GM21723 (cell line): ENCODE results near the gene RBMXL2.

Source experiments
- ATAC-seq: cut with Tn5 transposase; IDR thresholded peaks from one replicate; pipeline ENCODE4 v1.9.1; 2021; ENCODE audit warnings: mild to moderate bottlenecking, moderate library complexity; ENCODE audit not compliant: unreplicated experiment

Gene RBMXL2

DNA sequence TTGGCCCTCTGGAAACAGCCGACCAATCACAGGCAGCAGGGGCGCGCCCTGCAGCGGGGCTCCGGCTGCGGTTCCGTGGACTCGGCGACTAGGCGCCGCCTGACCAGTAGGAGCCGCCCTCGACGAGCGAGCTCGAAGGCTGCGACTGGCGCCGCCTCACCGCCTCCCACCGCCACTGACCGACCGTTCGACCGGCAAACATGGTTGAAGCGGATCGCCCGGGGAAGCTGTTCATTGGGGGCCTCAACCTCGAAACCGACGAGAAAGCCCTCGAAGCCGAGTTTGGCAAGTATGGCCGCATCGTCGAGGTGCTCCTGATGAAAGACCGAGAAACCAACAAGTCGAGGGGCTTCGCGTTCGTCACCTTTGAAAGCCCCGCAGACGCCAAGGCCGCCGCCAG, at the start of gene RBMXL2:
Gene RBMXL2, plus strand, starts transcription at position 78 of the 400 bp plus-strand sequence. Its CDS starts 123 bp downstream, at position 201.
- no peak for ATAC-seq

DNA sequence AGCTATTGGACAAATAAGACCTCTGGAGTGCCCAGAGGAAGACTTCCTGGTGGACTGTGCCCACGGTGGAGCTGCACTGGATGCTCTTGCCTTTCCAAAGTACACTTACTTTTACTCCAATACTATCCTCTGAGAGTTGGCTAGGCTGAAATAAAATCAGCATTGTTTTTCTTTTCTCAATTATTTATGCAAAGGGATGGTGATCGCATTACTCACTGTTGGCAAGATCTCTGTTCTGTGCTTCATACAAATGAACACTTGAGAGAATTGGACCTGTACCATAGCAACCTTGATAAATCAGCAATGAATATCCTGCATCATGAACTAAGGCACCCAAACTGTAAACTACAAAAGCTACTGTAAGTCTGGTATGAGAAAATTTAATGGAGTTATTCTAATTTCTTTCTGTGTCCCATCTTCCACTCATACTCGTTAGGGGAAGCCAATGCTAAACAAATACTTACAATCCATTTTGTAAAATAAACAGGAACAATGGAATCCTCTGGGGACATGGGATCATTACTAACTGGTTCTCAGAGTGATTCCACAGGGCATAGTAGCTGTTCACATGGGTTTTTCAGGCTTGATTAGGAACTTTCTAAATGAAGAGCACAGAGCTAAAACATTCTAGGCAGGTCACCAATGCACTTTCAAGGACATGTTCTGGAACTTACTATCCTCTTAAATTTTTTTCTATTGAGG, 42.2 kb upstream of the RBMXL2 start:
- no peak for ATAC-seq

DNA sequence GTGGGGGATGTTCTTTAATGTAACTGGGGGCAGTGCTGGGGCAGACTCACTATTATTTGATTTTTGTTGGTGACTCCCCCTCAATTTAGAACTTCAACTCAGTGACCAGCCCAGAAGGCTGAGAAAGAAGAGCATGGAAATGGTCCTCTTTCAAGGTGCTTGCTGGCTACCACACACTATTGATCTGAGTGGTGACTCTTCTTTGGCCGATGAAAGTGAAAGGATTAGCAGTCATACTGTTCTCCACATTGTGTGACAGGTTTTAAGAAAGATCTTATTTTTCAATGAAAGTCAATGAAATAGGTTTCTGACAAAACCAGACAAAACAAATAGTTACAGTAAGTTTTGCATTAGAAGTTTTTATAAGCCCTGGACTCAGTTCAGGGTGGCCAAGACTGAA, 38.6 kb upstream of the RBMXL2 start:
- peak; percentile 69 for ATAC-seq

DNA sequence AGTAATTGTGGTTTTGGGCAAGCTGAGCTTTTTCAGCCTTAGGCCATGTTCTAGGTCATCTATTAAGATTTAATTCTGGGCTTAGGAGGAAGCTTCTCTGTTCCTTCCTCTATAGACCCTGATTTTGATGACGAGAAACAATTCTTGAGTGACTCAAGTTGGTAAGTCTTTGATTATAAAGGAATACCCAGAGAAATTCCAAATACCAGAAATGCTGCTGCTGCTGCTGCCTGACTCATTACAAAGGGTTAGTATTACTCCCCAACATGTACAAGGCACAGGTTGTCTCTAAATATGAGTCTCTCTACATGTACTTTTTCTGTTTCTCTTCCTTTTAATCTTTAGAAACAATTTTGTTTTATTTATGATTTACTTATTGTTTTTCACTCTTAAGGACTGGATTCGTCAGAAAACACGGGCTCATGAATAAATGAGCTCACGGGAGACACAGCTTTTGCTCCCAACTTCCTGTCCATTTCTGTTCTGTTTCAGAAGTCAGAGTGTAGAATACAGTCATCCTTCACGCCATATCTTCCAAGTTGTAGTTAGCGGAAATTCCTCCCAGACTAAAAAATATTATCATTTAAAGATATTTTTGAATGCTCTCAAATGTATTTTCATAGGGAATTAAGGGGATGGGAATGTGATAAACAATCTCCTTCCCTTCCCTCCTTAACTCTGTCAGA, 31.8 kb upstream of the RBMXL2 start:
- no peak for ATAC-seq

DNA sequence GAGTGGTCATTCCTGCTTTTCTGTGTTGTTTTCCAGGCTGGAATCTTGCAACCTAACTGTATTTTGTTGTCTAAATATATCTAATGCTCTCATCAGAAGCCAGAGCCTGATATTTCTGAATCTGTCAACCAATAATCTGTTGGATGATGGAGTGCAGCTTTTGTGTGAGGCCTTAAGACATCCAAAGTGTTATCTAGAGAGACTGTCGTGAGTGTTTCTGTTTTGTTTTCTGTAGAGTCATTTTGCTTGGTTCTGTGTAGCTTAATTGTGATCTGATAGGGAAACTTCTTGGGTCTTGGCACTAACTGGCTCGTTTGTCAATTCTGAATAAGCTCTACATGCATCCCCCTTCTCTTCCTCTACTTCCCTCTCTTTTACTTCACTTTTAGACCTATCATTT, 31.2 kb upstream of the RBMXL2 start:
- ATAC-seq = no peak

DNA sequence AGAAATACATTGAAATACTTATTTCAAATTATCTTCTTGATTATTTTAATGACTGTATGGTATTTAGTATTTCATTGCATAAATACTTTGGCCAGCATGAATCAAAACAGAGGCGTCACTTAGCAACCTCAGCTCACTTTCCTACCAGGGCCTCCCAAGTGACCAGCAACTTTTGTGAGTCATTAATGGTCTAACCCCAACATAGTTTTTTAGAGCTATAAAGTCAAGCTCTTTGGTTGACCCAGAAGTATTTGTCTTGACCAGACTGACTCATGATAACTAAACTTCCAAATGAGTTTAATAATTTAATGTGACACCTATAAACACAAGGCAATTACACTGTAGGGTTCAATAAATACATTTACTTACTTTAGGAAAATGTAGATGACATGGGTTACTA, 27.9 kb upstream of the RBMXL2 start:
- ATAC-seq = no peak

DNA sequence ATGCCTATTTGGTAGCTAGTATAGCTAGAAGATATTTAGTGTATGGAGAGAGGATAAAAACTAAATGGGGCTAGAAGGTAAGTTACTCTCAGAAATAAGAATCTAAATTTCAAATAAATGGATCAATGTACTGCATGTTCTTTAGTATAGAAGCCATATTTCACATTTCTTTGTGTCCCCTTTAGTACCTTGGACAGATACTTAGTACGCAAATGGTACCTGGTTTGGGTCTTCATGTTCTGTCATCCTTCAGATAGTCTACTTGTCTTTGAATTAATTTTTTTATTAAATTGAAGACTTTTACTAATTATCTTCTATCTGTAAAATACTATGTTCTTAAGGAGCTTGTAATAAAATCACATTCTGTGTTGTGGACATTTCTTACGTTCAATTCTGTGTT, 26.3 kb upstream of the RBMXL2 start:
- ATAC-seq = no peak

DNA sequence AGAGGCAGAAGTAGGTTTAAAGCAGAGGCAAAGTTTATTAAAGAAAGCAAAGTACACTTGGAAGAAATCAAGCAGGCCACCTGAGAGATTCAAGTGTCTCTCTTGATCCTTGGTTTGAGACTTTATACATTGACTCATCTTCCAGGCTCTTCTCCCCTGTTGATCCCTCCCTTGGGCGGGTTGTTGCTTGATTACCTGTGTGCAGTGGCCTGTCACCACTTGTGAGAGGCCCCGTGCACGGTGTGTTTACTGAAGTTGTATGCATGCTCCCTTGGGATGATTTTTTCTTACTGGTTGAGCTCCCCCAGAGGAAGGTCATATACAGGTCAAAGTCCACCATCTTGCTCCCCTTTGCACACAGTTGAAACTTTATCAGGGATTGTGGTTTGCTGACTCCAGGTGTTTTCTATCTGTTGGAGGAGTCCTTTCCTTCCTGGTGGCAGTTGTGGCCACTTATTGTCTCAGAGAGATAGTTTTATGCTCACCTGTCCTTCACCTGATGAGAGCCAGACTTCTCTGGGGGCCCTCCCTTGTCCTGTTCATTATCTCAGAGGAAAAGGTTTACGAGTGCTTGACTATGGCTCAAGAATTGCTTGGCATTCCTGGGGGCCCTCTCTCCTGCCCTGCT, 16.3 kb upstream of the RBMXL2 start:
- ATAC-seq = no peak

DNA sequence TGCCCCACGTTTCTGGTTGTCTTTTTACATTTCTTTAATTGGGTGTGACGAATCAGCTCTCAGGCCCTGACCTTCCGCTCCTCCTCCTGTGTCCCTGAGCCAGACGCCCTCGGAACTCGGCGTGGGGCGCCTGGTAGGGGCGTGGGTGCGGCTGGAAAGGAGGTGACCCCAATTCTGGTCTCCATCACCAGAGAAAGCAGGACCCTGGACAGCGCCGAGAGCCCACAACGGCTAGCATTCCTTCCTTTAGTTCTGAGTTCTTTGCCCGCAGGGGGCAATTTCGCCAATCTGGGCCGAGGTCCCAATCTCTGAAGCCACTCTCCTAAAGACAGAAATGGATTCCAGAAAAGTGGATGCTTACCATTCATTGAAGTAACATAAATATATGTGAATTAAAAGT, 11.7 kb upstream of the RBMXL2 start:
- no peak for ATAC-seq

DNA sequence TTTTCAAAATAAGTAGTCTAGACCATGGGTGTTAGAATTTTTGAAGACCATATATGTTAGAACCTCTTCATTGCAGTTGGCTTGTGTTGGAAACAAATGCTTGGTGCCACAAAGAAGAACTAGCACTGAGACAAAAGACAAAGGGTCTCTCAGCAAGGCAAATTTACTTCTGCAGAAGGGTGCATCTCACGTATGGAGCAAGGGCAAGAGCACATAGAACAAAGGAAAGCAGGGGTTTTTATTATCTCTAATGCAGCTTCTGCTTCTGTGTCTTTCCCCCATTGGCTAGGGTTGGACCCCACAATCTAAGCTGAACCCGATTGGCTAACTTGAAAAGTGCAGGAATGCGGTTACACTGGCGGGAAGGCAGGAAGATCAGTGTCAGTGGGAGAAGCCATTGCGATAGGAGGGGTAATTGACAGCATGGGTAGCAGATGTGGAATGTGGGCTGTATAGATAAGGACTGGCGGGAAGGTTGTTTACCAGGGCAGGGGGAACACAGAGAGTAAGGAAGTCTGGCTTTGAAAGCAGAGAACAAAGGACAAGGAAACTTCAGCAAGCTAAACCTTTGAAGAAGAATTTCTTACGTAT, 9.2 kb upstream of the RBMXL2 start:
- ATAC-seq = no peak

DNA sequence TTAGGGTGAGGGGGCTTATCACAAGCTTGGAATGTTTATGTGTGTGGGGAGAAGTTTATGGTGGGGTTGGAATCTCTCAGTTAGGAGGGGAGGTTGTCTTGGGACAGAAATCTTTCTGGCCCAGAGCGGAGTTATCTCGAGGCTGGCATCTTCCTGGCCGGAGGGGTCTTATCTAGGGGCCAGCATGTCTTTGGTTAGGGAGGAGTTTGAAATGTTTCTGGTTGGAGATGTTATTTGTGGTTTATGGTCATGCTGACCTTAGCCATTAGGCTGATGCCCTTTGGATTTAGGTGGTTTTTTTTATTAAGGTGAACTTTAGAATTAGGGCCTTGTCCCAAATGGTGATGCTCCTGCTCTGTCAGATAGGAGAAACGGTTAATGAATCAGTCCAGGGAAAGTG, 7.9 kb upstream of the RBMXL2 start:
- ATAC-seq = no peak

DNA sequence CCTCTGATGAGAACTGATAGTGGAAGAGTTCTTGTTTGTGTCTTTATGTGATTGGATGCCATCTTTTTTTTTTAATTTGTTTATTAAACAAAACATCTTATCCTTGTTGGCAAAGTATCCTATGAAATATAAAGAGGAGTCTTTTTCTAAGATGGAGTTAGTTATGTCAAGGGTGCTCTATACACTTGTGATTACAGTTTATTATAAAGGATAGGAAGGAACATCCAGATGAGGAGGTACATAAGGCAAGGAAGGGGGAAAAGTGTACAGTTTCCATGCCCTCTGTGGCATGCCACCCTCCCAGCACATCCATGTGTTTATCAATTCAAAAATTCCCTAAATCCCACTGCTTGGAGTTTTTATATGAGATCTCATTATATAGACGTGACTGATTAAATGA, 7.4 kb upstream of the RBMXL2 start:
- ATAC-seq = no peak

DNA sequence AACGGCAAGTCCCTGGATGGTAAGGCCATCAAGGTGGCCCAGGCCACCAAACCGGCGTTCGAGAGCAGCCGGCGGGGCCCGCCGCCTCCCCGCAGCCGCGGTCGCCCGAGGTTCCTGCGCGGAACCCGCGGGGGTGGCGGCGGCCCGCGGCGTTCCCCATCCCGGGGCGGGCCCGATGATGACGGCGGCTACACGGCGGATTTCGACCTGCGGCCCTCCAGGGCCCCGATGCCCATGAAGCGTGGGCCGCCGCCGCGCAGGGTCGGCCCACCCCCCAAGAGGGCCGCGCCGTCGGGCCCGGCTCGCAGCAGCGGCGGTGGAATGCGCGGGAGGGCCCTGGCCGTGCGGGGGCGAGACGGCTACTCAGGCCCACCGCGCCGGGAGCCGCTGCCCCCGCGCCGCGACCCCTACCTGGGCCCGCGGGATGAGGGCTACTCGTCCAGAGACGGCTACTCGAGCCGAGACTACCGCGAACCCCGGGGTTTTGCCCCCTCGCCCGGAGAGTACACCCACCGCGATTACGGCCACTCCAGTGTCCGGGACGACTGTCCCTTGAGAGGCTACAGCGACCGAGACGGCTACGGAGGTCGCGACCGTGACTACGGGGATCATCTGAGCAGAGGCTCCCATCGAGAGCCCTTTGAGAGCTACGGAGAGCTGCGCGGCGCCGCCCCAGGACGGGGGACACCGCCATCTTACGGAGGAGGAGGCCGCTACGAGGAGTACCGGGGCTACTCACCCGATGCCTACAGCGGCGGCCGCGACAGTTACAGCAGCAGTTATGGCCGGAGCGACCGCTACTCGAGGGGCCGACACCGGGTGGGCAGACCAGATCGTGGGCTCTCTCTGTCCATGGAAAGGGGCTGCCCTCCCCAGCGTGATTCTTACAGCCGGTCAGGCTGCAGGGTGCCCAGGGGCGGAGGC, 792 bp downstream of the RBMXL2 start:
- no peak for ATAC-seq

DNA sequence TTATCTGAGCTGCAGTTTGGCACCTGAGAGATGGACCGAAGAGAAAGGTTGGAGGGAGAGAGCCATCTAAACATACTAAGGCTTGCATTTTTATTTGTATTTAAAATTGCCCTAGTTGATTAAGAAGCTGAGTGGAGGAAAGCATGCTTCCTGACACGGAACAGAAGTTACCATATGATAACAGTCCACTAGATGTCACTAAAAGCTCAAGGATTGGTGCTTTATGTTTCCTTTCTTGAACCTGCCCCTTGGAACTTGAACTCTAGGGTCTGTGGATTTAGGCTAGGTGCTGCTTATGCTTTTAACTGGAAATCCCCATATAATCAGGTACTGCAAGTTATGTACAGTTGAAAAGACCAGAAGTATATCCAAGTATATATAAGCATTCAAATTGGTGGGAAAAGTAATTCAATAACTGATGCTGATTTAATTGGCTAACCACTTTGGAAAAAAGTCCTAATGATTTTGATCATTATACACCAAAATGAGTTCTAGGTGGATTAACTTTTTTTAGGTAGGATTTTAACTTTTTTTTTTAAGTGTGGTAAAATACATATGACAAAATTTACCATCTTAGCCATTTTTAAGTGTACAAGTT, 9.5 kb downstream of the RBMXL2 start:
- ATAC-seq = peak; percentile 76

DNA sequence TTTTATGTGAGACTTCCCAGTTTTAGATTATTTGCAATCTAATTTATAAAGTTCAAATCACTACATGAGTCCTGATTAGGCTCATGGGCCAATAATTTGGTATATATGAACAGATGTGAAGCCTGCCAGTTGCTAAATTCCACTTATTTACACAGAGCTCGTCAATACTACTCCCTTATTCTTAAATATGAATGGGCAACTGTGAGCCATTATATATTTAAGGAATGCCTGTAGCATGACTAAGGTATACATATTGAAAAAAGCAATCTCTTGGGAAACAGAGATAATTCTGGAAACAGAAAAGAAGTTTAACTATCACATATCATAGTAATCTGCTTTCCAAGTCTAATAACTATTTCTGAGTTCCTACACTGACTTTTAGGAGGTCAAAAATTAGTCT, 27.0 kb downstream of the RBMXL2 start:
- no peak for ATAC-seq

DNA sequence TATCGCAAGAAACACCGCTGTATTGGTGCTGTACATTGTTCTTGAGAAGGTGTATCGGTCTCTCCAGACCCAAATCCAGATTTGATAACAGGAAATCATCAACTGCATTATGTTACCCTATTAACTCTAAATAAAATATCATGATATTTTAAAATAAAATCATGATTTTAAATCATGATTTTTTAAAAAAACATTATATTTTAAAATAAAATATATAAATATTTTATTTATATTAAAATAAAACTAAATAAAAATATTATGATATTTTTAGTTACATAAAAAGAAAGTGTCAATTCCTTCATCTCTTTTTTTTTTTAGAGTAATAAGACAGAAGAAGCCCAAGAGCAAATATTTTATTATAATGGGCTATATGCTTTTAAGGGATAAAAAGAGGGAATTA, 27.6 kb downstream of the RBMXL2 start:
- ATAC-seq = no peak

DNA sequence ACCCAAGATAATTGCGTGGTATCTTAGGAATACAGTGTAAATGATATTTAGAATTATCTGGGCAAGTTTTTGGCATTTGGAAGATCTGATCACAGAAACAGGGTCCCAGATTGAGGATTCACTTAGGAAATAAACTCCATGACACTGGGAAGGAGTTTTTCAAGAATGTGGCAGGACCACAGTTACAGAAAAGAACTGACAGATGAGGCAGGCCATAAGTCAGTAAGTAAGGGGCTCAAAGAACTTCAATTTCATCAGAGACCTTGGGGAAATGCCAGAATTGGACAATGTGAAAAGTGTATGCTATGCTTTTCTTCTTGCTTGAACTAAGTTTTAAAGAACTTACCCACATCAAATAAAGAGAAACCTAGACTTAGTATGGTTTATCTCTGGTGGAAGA, 49.3 kb downstream of the RBMXL2 start:
- no peak for ATAC-seq
